ENCODE measurements around the gene ENOX2. TPM values are rescaled to one million over a fixed set of nuclear protein-coding genes. Genes with fewer than 3 reads are reported as not detected.
"Not testable (repeated sequence)": the region's sequence is repeated elsewhere in the genome, so short reads cannot be mapped to it uniquely, and the experiment has no call there.

The ENOX2 gene, protein sequence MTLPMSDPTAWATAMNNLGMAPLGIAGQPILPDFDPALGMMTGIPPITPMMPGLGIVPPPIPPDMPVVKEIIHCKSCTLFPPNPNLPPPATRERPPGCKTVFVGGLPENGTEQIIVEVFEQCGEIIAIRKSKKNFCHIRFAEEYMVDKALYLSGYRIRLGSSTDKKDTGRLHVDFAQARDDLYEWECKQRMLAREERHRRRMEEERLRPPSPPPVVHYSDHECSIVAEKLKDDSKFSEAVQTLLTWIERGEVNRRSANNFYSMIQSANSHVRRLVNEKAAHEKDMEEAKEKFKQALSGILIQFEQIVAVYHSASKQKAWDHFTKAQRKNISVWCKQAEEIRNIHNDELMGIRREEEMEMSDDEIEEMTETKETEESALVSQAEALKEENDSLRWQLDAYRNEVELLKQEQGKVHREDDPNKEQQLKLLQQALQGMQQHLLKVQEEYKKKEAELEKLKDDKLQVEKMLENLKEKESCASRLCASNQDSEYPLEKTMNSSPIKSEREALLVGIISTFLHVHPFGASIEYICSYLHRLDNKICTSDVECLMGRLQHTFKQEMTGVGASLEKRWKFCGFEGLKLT
- total RNA-seq: 21.0 TPM

DNA sequence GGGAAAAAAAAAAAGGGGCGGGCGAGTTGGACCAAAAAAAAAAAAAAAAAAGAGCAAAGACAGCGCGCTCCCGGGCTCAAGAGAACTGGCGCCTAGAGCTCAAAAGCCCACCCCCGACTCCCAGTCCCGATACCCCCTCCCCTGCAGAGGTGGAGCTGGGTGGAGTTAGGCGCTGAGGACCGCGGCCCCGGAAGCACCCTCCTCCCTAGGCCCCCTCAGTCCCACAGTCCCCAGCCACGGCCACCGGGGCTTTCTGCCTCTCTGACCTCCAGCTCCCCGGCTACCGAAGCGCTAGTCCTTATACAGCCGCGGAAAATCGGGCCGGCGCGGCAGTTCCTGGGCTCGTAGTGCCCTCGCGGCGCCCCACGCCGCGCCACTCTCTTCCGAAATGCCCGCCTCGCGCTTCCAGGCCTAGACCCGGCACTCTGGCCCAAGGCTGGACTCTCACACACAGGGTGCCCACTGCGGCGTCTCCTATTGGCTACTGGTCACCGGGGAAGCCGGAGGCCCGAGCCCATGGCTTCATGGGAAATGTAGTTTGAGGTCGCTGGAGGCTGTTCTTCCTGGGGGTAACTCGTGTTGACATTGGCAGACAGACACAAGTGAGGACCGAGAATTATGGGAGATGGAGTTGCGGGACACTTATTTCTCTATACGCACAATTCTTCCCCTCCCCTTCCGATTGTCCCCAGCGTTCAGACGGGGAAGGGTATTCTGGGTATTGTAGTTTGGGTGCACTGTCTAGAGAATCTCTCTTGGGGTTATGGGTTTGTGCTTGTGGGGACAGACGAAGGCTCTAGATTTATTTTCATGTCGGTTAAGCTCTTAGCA is at the start of gene ENOX2:
Gene ENOX2, minus strand, starts transcription at position 427 of the 831 bp plus-strand sequence. CDS start 199,993 bp downstream, outside the sequence.
- DNase-seq (ENCODE audit: low spot score): peak; percentile 92

DNA sequence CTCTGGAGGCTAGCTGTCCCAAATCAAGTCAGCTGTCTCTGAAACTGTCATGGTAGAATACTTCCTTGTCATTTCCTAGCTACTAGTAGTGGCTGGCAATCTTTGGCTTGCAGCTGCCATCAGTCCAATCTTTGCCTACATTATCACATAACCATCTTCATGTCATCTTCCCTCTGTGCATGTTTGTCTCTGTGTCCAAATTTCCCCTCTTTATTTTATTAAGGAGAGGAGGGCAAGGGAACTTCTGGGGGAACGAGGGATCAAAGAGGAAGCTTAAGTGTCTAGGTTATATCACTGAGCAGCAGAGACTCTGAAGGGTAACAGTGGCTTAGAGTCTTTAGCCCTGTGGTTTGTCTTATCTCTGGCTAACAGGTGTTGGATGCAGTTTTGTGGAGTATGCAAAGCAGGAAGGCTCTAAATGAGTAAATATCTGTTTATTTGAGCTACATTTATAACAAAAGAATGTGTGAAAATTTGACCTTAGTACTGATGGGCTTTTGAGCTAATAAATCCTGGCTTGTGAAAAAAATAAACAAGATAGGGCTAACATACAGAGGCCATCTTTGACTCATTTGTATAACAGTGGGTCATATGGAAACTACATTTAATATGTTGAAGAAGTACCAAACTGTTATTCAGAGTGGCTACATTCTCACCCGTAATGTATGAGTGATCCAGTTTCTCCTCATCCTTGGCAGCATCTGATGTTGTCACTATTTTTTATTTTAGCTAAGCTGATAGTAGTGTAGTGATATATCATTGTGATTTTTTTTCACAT is 49.4 kb upstream of the ENOX2 start:
- DNase-seq (ENCODE audit: low spot score): no peak

DNA sequence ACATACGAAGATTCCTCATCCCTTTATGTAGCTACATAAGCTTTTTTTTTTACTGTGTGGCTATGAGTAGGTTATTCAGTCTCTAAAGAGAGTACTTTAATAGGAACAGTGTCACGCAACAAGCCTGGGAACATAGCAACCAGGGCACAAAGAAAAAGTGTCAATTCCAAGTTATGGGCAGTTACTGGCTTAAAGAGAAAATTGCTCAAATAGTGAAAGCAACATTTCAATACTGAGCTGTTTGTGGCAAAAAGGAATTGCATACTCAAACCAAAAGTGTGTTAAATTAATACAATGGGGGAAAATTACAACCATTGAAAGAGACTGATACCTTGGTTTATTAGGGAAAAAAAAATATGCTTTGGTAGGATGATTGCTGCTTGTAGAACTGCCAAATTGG is 41.2 kb upstream of the ENOX2 start:
- no peak for DNase-seq (ENCODE audit: low spot score)

DNA sequence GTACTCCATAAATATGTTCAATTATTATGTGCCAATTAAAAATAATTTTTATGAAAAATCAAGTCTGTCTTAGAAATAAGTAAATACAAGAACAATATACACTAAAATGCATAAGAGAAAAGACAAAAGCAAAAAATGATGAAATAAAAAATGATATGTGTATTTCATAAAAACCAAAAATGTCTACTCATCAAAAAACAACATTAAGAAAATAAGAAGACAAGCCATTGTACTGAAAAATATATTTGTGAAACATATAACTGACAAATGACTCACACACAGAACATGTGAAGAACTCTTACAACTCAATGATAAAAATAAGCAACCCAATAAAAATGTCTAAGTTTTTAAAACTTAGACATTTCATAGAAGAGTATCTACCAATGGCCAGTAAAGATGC is 34.1 kb upstream of the ENOX2 start:
- DNase-seq (ENCODE audit: low spot score): no peak

DNA sequence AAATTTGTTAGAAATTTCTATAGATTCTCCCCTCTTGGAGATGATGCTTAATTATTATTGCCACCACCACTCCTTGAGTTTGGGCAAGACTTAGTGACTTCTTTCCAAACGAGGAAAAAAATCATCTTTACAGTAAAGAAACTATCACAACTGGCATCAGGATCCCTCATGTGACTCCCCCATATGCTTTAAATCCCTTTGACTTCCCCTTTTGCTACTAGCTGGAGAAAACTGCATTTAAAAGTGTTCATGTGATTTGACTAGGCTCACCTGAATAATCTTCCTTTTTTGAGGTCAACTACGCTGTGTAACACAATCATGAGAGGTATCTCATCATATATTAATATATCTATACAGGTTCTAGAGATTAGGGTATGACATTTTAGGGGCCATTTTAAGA is 30.3 kb upstream of the ENOX2 start:
- no peak for DNase-seq (ENCODE audit: low spot score)

DNA sequence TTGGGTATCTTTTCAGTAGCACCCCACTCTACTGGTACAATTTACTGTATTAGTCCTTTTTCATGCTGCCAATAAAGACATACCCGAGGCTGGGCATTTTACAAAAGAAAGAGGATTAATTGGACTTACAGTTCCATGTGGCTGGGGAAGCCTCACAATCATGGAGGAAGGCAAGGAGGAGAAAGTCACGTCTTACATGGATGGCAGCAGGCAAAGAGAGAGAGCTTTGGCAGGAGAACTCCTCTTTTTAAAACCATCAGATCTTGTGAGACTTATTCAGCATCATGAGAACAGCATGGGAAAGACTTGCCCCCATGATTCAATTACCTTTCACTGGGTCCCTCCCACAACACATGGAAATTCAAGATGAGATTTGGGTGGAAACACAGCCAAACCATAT is 17.4 kb upstream of the ENOX2 start:
- not testable (repeated sequence) for DNase-seq (ENCODE audit: low spot score)

DNA sequence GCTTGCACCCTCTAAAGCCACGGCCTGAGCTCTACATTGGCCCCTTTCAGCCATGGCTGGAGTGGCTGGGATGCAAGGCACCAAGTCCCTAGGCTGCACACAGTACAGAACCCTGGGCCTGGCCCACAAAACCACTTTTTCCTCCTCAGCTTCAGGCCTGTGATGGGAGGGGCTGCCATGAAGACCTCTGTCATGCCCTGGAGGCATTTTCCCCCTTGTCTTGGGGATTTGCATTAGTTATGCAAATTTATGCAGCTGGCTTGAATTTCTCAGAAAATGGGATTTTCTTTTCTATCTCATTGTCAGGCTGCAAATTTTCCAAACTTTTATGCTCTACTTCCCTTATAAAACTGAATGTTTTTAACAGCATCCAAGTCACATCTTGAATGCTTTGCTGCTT is 16.7 kb upstream of the ENOX2 start:
- DNase-seq (ENCODE audit: low spot score): not testable (repeated sequence)

DNA sequence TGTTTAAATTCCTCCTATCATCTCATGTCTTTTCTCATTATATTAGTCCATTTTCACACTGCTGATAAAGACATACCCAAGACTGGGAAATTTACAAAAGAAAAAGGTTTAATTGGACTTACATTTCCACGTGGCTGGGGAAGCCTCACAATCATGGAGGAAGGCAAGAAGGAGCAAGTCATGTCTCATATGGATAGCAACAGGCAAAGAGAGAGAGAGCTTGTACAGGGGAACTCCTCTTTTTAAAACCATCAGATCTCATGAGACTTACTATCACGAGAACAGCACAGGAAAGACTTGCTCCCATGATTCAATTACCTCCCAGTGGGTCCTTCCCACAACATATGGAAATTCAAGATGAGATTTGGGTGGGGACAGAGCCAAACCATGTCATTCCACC is 15.5 kb upstream of the ENOX2 start:
- not testable (repeated sequence) for DNase-seq (ENCODE audit: low spot score)

DNA sequence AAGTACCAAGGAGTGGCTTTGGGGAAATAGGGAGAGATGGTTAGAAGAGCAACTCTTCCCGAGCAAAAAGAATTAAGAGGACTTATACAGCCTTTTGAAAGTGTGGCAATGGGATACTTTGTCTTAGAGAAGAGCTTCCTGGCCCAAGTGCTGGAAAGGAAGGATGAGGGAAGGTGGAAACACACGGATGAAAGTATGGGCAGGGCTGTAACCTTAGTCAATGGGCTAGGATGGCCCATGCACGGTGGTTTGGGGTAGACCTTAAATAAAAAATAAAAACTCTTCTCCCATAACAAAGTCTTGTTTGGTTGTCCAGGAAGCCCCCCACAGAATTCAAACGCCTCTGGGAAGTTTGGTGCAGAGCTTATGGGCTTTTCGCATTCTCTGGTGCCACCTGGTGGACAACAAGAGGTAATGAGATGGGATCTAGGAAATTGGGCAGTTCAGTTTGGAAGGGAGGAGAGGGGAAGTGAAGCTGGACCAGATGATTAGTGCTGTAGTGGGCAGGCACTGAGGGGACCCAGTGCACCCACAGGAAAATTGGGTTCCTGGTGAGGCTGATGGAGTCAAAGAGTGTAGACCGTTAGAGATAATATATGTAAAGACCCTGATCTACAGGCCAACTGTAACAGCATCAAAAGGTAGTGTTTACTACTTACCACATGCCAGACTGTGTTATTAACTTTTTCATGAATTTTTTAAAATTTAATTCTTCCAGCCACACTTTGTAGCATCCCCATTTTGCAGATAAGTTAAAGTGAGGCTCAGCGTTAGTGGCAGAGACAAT is 13.8 kb upstream of the ENOX2 start:
- no peak for DNase-seq (ENCODE audit: low spot score)

DNA sequence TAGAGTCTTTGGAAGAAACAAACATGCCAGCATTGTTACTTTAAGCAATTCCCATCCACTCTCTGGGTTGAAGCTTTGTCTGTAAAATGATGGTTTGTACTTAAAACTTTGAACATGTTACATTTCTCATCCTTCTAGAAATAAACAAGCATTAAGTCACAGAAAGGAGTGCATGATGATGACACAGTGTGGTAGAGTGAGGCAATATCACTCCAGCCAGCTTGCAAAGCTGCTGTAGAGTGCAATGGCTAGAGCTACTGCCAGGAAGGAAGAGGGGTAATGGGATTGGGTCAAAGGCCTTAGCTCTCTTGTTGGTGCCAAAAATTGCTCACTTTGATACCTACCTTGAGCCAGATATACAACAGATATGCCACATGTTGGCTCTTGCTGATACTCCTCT is 12.3 kb upstream of the ENOX2 start:
- no peak for DNase-seq (ENCODE audit: low spot score)

DNA sequence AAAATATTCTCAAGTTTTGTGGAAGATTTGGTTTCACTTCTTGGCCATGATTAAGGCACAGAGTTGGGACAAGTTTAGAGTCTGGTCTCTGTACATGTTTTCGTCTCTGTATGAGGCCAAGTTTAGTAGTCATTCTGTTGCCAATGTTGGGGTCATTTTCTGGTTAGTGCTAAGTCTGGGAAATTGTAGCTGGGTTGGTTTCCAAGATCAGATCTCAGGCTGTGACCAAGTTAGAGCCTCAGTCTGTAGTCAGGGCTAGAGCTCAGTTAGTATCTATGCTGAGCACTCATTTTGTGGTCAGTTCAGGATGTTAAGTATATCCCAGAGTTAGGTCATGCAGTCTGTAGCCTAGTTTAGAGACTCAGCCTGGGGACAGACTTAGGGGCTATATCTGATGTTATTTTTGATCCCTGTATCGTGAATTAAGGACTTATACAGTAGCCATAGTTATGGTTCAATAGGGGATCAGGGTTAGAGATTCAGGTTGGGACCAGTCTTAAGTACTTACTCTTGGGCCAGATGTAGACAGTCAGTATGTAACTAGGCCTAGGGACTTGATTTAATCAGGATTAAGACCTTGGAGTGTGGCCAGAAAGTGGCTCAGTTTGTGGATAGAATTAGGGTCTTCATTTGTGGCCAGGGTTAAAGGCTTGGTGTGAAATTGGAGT is 6.6 kb upstream of the ENOX2 start:
- DNase-seq (ENCODE audit: low spot score): no peak

DNA sequence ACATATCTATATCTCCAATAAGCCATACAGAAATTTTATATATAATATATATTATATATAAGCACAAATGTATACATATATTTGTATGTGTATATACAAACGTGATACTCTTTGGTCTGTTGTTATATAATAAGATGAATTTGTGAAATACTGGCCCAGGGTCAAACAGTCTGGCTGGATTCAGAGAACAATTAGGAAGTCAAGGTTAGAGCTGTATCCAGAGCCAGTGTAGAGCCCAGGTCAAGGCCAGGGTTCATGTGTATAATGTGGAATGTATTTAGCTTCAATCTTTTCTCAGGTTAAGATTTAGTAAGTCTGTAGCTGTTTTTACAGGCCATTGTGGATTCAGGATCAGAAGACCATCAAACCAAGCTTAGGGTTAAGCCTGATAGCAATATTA is 3.8 kb upstream of the ENOX2 start:
- DNase-seq (ENCODE audit: low spot score): no peak

DNA sequence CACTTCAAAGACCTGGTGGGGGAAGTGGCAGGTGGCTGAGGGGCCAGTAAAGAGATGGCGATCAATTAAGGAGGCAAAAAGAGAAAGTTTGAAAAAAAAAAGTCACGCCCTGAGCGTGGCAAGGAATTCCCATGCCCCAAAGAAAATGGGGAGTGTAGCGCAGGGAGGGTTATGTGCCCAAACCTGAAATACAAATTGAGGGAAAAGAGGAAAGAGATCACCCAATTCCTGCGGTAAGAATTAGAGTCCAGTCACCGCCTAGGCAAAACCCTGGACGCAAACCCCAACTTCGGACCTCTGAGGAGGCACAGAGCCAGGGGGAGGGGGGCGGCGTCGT is 595 bp downstream of the ENOX2 start:
- DNase-seq (ENCODE audit: low spot score): no peak

DNA sequence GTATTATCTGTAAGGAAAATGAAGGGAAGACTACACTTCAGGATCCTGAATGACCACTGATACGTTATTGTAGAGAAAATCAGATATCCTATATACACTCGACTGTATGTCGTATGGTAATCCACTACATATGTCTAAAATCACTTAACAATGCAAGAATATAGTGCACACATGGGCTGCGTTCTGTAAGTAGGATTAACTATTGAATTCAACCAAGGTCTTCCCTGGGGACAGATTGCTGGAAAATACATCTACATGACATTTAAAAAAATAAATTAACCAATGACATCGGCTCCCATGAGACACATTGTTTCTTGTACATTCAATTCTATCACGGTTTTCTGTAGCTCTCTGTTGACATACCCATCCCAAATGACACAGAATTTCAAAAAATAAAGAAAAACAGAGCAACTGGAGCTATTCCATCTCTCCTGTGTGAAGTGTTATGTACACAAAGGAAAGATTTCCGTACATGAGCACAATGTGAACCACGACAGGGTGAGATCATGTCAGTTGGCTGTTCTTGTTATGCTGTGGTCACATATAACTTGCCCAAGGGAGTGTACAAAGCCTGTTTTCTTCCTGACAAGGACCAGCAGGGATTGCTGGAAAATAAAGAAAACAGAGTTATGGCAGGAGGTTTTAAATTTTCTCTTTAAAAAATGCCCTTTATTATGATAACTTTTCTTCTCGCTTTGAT is 6.1 kb downstream of the ENOX2 start:
- DNase-seq (ENCODE audit: low spot score): no peak

DNA sequence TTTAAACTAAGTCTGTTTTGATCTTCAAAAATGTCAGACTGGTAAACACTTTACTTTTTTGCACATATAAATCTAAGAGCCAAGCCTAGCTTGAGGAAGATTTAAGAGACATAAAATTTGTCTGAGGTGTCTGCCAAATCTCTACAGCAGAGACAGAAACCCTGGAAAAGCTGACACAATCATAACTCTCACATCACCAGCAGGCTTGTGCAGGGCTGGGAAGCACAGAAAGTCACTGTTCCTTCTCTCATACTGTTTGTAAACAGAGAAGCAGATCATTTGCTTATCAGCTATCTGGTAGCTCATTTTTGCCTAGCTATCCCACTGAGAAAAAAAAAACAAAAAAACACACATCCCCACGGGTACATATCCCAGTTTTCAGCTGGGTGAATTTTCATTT is 7.0 kb downstream of the ENOX2 start:
- no peak for DNase-seq (ENCODE audit: low spot score)

DNA sequence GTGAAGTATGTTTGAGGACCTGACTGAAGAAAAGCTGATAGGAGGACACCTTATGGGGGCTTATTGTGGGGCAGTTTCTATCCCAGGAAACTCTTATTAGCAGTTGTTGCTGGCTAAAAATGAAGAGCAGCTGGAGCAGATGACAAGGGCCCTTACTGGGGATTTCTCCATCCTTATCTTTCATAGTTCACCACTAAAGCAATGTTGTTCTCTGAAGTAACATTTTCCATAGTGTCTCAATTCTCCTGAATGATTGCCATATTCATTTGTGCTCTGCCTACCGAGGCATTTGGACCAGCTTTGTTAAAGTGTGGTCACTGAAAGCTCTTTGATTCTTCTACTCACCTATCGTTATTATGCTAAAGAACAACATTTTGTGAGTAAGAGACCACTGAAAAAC is 7.7 kb downstream of the ENOX2 start:
- DNase-seq (ENCODE audit: low spot score): no peak

DNA sequence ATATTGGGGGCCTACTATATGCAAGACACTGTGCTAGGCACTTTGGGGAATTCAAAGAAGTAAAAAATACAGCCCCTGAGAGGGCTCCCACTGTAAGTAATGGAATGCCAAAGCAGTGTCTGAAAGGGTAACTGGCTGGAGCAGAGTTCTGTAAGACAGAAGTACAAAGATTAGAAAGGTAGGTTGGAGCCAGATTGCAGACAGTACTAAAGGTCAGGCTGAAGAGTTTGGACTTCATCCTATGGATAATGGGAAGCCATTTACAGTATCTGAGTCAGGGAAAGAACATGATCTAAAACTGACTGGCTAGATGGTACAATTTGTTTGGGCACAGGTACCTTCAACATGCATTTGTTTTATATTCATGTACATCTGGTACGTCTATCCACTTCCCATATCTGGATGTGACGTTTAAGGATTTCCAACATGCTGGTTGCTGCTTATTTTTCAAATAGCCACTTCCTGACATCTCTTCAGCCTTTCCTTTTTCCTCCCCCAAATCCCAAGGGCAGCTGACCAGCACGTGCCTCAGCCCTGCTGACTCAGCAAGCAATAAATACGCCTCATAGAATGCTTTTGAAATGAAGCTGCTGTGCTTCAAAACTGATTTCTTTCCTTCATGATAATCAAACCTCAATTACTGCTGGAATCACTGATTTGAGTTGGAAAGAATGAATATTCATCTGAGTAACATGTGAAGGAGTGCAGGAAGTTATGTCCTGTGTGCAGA is 9.5 kb downstream of the ENOX2 start:
- DNase-seq (ENCODE audit: low spot score): no peak

DNA sequence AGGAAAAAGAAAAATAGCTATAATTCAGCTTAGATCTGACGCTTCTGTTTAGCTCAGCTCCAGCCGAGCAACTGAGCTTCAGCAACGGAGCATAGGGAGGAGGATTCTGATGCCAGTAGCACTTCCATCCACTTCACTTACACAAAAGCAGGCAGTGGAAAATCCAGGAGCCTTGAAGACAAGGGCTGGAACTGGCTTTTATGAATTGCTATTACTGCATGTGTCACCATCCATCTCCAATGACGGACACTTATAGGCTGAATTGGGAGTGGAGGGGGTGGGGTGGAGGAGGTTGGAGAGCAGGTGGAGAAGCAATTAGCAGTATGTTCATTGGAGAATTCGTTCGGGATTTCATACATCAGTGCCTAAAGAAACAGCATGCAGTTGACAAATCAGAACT is 15.6 kb downstream of the ENOX2 start:
- DNase-seq (ENCODE audit: low spot score): no peak

DNA sequence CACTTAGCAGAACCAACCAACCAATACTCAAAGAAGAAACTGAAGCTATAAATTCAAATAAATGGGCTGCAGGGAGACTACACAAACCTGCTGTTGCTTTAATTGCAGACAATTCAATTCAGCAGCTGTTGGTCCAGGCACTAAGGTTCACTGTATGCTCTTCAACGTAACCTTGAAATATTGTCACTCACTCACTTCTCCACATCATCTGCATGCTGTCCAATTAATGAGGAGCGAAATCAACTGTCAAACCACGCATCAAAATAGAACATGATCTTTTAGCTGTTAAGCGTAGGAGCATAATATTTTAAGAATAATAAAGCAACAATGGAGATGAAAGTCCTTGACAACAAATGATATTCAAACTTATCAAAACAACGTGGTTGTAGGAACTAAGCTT is 17.0 kb downstream of the ENOX2 start:
- DNase-seq (ENCODE audit: low spot score): no peak

Data from ureter (tissue), 1 donor.